OCI-LY7 (cell line): ENCODE measurements around the gene RCSD1. TPM values are rescaled to one million over a fixed set of nuclear protein-coding genes. Genes with fewer than 3 reads are reported as not detected.

ENCODE experiments used
- BruUV-seq: library from RNA; stranded (reverse); fragments of 400-500 nt; replicated peaks from 2 replicates; lab custom pipeline; 2021; lab: Mats Ljungman, UMichigan
- CTCF ChIA-PET: fragments of 300-600 bp; sonication (Branson Sonifier 250); formaldehyde crosslinking; loops from one replicate; lab custom pipeline; 2022; ENCODE audit warnings: antibody characterized with exemption; ENCODE audit not compliant: unreplicated experiment; lab: Charles Lee
- POLR2A ChIA-PET: fragments of 300-600 bp; sonication (Branson Sonifier 250); formaldehyde crosslinking; loops from one replicate; lab custom pipeline; 2022; ENCODE audit warnings: antibody characterized with exemption; lab: Charles Lee
- DNase-seq: peaks from one replicate; pipeline ENCODE4 v3.0.0-alpha.2; 2015; ENCODE audit warnings: low spot score
- H2AFZ ChIP-seq: fragments of 200-600 bp; sonication (generic), shearing (Covaris generic); 2 replicates; pipeline ENCODE4 v1.6.1; 2014; ENCODE audit warnings: mild to moderate bottlenecking, antibody characterized with exemption, low read length, moderate library complexity
- H3K27ac ChIP-seq: fragments of 200-600 bp; sonication (generic); 2 replicates; pipeline ENCODE4 v1.5.1; 2014; ENCODE audit warnings: mixed run types, low read depth, mild to moderate bottlenecking, moderate library complexity, low read length, inconsistent platforms; ENCODE audit not compliant: poor library complexity, severe bottlenecking
- H3K36me3 ChIP-seq: fragments of 200-600 bp; sonication (generic); 2 replicates; pipeline ENCODE4 v1.6.1; 2014; ENCODE audit warnings: mild to moderate bottlenecking, antibody characterized with exemption, low read length, moderate library complexity, mixed read lengths; ENCODE audit not compliant: insufficient read depth
- H3K4me1 ChIP-seq: fragments of 200-600 bp; sonication (generic); 2 replicates; pipeline ENCODE4 v1.5.1; 2014; ENCODE audit warnings: mild to moderate bottlenecking, low read length; ENCODE audit not compliant: insufficient read depth, poor library complexity, severe bottlenecking
- H3K4me2 ChIP-seq: fragments of 200-600 bp; sonication (generic); 2 replicates; pipeline ENCODE4 v1.6.1; 2014; ENCODE audit warnings: mild to moderate bottlenecking, low read length
- H3K4me3 ChIP-seq: fragments of 200-600 bp; sonication (generic); 2 replicates; pipeline ENCODE4 v1.5.1; 2014; ENCODE audit warnings: mild to moderate bottlenecking, low read depth, low read length; ENCODE audit not compliant: poor library complexity, severe bottlenecking
- H3K79me2 ChIP-seq: fragments of 200-600 bp; sonication (generic); 2 replicates; pipeline ENCODE4 v1.6.1; 2016; ENCODE audit warnings: low read depth, mild to moderate bottlenecking, low read length, moderate library complexity, mixed read lengths; ENCODE audit not compliant: insufficient read depth
- H3K9me2 ChIP-seq: fragments of 200-600 bp; sonication (generic); 2 replicates; pipeline ENCODE4 v1.6.1; 2016; ENCODE audit warnings: mild to moderate bottlenecking, low read length, mixed read lengths; ENCODE audit not compliant: insufficient read depth
- H3K9me3 ChIP-seq: fragments of 200-600 bp; sonication (generic); 2 replicates; pipeline ENCODE4 v1.6.1; 2014; ENCODE audit warnings: mild to moderate bottlenecking, mixed run types, low read length, mixed read lengths
- H4K20me1 ChIP-seq: fragments of 200-600 bp; sonication (generic); 2 replicates; pipeline ENCODE4 v1.6.1; 2014; ENCODE audit warnings: mild to moderate bottlenecking, antibody characterized with exemption, low read length, moderate library complexity, mixed read lengths; ENCODE audit not compliant: insufficient read depth
- EZH2phosphoT487 ChIP-seq: fragments of 200-600 bp; sonication (generic); IDR thresholded peaks from 2 replicates; pipeline ENCODE4 v1.6.1; 2018; ENCODE audit warnings: low read depth, borderline replicate concordance, mild to moderate bottlenecking, mixed run types, antibody characterized with exemption, low read length, moderate library complexity, mixed read lengths
- intact Hi-C: fragments of 100-400 bp; cut with micrococcal nuclease; formaldehyde crosslinking; loops from one replicate; pipeline ENCODE4 v1.10.0; 2022; ENCODE audit not compliant: unreplicated experiment
- total RNA-seq, 2 experiments: library from RNA; depleted of rRNA in 1 of 2; stranded (reverse); fragments of >200 nt in 1 of 2; shearing (Covaris generic) in 1 of 2; gene quantifications; 2 replicates each; pipeline ENCODE4 v1.2.3, GENCODE V29; 2014 to 2022
- TF ChIP-seq, protein P1 (sequence below): fragments of 200-600 bp; sonication (generic); conservative IDR thresholded peaks from 2 replicates; pipeline ENCODE4 v1.5.1; 2014; ENCODE audit warnings: mild to moderate bottlenecking, antibody characterized with exemption, low read length, moderate library complexity, mixed read lengths

RCSD1 gene
- total RNA-seq, 2 experiments from 2014 or later, result 161 to 164 TPM

GRCh38 chr1:167663002-167663772 lies 33.2 kb downstream of the RCSD1 start:
- ChIA-PET CTCF (no interaction called here), POLR2A (no interaction called here)
- no peak for DNase-seq
- Histone ChIP-seq H4K20me1 (peaks cover 21% of the 10 kb centered on the region), H3K4me3 (no peak overlapping the region), H3K4me1 (peaks cover 53% of the 10 kb centered on the region), H2AFZ (no peak overlapping the region), H3K36me3 (peaks cover 98% of the 10 kb centered on the region), H3K9me2 (no peaks in the 10 kb centered on the region), H3K4me2 (no peak overlapping the region), H3K9me3 (no peaks in the 10 kb centered on the region), H3K79me2 (peaks cover 98% of the 10 kb centered on the region), H3K27ac (no peak overlapping the region)
- TF ChIP-seq, protein P1, sequence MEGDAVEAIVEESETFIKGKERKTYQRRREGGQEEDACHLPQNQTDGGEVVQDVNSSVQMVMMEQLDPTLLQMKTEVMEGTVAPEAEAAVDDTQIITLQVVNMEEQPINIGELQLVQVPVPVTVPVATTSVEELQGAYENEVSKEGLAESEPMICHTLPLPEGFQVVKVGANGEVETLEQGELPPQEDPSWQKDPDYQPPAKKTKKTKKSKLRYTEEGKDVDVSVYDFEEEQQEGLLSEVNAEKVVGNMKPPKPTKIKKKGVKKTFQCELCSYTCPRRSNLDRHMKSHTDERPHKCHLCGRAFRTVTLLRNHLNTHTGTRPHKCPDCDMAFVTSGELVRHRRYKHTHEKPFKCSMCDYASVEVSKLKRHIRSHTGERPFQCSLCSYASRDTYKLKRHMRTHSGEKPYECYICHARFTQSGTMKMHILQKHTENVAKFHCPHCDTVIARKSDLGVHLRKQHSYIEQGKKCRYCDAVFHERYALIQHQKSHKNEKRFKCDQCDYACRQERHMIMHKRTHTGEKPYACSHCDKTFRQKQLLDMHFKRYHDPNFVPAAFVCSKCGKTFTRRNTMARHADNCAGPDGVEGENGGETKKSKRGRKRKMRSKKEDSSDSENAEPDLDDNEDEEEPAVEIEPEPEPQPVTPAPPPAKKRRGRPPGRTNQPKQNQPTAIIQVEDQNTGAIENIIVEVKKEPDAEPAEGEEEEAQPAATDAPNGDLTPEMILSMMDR, result no peak
- no peak for TF ChIP-seq EZH2phosphoT487
- intact Hi-C loops, result no loop called here
- no TSS peak for BruUV-seq

DNA sequence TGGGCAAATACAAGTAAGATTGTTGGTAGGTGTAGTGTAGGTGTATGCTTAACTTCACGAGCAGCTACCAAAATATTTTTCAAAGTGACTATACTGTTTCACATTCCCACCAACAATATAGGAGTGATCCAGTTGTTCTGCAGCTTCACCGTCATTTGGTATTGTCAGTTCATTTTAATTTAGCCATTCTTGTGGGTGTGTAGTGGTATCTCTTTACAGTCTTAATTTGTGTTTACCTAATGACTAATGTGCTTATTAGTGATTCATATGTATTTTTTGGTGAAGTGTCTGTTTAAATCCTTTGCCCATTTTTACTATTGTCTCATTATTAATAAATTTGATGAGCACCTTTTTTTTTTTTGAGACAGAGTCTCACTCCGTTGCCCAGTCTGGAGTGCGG lies 35.4 kb downstream of the RCSD1 start:
- Histone ChIP-seq H3K79me2 (peaks cover 98% of the 10 kb centered on the region), H3K27ac (no peak overlapping the region), H3K36me3 (peaks cover 97% of the 10 kb centered on the region), H4K20me1 (peaks cover 24% of the 10 kb centered on the region), H3K4me3 (no peak overlapping the region), H3K4me2 (no peak overlapping the region), H2AFZ (no peak overlapping the region), H3K9me3 (no peaks in the 10 kb centered on the region), H3K4me1 (peaks cover 61% of the 10 kb centered on the region), H3K9me2 (no peaks in the 10 kb centered on the region)
- intact Hi-C loops, result no loop called here
- ChIA-PET CTCF (interaction anchor here (1.4 kb wide), 1 partner anchor 16 kb away, joined by 3 read pairs; no protein-coding TSS in a partner anchor), POLR2A (interaction anchor here (0.7 to 1.4 kb wide), 4 partner anchors 8 to 16 kb away, joined by 3 to 5 read pairs (median 3); no protein-coding TSS in a partner anchor)
- no peak for DNase-seq
- TF ChIP-seq, protein P1, result no peak
- TF ChIP-seq EZH2phosphoT487, result no peak
- BruUV-seq, result no TSS peak

- no peak overlapping the region for H3K27ac ChIP-seq
- TF ChIP-seq, protein P1, result no peak
- no peak for TF ChIP-seq EZH2phosphoT487
- peaks cover 57% of the 10 kb centered on the region for H3K4me1 ChIP-seq
- intact Hi-C loops, result no loop called here
- peaks cover 94% of the 10 kb centered on the region for H3K79me2 ChIP-seq
- H4K20me1 ChIP-seq, result peaks cover 17% of the 10 kb centered on the region
- no peak overlapping the region for H2AFZ ChIP-seq
- no peak for DNase-seq
- ChIA-PET CTCF (interaction anchor here (1.4 kb wide), 1 partner anchor 15 kb away, joined by 3 read pairs; no protein-coding TSS in a partner anchor), POLR2A (interaction anchor here (1.0 to 1.3 kb wide), 3 partner anchors 11 to 337 kb away, joined by 3 read pairs; no protein-coding TSS in a partner anchor)
- no peak overlapping the region for H3K4me3 ChIP-seq
- H3K9me2 ChIP-seq, result no peaks in the 10 kb centered on the region
- H3K36me3 ChIP-seq, result peaks cover 97% of the 10 kb centered on the region
- H3K4me2 ChIP-seq, result peak overlapping the region; percentile 6; the same call in 1 of the 2 replicates
- no peaks in the 10 kb centered on the region for H3K9me3 ChIP-seq
- no TSS peak for BruUV-seq
Measured at GRCh38 chr1:167666416-167666815, 36.4 kb downstream of the RCSD1 start.
